Epithelial cell of esophagus (primary cell): ENCODE measurements around the gene ACTN1.

Experiments
- DNase-seq: peaks from one replicate; pipeline ENCODE4 v3.0.0; 2010; ENCODE audit warnings: low read depth
- H3K4me3 ChIP-seq: 2 replicates; pipeline ENCODE4 v1.5.1; 2011; ENCODE audit warnings: mild to moderate bottlenecking, low read length, control low read depth
- TF ChIP-seq, protein P1 (sequence below): IDR thresholded peaks from 2 replicates; pipeline ENCODE4 v1.5.1; 2011; ENCODE audit warnings: low read depth, mild to moderate bottlenecking, low read length, control low read depth, inconsistent platforms; ENCODE audit not compliant: insufficient read depth; ENCODE audit errors: missing control alignments

Gene ACTN1

DNA sequence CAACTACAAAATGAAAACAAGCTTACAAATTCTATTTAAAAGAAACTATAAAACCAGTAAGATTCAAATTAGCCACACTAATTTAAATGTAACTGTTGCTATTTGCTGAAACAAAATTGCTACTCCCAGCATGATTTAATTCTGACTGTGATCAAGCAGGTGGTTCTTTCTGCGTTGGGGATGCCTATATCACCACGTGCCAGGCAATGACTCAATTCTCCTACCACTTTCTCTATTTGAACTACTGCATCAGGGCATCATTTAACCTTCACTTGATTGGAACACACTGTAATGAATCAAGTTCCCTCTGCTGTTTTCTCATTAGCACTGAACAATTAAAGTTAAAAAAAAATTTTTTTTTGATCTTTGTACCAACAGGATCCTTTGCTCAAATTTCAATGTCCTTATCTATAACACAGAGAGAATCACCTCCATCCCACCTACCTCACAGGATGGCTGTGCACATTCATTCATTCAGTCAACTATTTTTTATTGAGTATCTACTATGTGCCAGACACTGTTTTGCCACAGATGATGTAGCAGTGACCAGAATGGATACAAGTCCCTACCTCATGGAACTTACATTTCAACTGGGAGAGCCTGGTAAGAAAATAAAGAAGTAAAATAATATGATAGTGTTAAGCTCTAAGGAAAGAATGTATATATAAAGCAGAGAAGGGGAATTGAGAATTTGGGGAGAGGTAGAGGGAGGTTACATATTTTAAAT, 8.0 kb upstream of the ACTN1 start:
- TF ChIP-seq, protein P1, sequence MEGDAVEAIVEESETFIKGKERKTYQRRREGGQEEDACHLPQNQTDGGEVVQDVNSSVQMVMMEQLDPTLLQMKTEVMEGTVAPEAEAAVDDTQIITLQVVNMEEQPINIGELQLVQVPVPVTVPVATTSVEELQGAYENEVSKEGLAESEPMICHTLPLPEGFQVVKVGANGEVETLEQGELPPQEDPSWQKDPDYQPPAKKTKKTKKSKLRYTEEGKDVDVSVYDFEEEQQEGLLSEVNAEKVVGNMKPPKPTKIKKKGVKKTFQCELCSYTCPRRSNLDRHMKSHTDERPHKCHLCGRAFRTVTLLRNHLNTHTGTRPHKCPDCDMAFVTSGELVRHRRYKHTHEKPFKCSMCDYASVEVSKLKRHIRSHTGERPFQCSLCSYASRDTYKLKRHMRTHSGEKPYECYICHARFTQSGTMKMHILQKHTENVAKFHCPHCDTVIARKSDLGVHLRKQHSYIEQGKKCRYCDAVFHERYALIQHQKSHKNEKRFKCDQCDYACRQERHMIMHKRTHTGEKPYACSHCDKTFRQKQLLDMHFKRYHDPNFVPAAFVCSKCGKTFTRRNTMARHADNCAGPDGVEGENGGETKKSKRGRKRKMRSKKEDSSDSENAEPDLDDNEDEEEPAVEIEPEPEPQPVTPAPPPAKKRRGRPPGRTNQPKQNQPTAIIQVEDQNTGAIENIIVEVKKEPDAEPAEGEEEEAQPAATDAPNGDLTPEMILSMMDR = no peak

DNA sequence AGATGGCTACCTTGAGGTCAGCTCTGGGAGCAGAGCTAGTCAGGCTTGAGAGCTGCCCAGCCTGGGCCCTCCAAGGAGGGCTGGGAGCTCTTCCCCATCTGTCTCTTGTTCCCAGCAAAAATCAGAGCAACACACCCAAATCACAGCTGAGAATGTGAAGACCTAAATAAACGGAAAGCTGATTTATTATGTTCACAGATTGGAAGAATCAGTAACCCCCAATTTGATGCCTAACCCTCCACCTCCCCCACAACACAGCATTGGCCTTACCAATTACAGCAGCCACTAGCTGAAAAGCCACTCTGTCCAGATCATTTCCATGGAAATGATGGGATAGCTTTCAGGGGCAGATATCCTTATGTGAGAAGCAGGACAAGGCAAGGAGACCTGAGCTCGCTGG, 7.1 kb upstream of the ACTN1 start:
- DNase-seq = no peak
- TF ChIP-seq, protein P1 = no peak
- no peak overlapping the region for H3K4me3 ChIP-seq

More for the DNA sequence above, 8.0 kb upstream of the ACTN1 start:
- no peak overlapping the region for H3K4me3 ChIP-seq
- DNase-seq = peak; percentile 69

- TF ChIP-seq, protein P1 = no peak
- H3K4me3 ChIP-seq = no peak overlapping the region
- no peak for DNase-seq
These were observed 5.6 kb upstream of the ACTN1 start for GRCh38 chr14:68984686-68985085.

GRCh38 chr14:68983191-68983590, 4.1 kb upstream of the ACTN1 start:
- no peak for DNase-seq
- TF ChIP-seq, protein P1 = no peak
- H3K4me3 ChIP-seq = no peak overlapping the region

- no peak overlapping the region for H3K4me3 ChIP-seq
- DNase-seq = no peak
- TF ChIP-seq, protein P1 = no peak
These were observed 3.5 kb upstream of the ACTN1 start for GRCh38 chr14:68982581-68982980.

DNA sequence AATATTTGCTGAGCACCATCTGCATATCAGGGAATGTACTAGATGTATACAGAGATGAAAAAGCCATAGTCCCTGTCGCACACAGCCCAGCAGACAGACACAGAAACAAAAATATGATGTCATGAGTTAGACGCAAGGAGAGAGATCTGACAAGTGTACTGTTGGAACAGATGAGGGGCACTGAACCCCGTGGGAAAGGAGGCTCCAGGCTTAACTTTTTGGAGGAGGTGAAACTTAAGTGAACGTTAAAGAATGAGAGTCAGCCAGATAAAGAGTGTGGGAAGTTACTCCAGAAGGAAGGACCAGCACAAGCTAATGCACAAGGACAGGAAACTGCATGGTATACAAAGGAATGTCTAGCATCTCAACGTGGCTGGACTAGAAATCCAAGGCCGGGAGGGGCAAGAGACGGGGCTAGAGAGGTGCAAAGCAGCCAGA, 2.5 kb upstream of the ACTN1 start:
- no peak overlapping the region for H3K4me3 ChIP-seq
- TF ChIP-seq, protein P1 = no peak
- DNase-seq = peak; percentile 60

DNA sequence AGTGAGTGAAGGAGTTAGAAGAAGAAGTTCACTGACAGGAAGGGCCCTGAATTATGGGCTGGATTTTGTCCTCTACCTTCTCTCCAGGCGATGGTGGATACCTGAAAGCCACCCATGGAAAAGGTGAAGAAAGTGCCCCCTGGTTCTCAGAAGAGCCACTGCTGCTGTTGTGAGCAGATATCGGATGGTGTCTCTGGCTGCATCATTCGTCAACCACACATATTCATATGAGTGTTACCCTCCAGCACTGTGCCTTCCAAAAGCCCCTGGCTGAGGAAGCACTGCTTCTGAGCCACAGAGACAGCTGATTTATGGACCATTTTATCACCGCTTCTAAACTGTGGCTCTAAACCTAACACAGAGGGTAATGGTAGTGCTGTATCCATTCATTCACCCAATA, 2.0 kb upstream of the ACTN1 start:
- TF ChIP-seq, protein P1 = no peak
- no peak overlapping the region for H3K4me3 ChIP-seq
- DNase-seq = no peak
